B cell (primary cell): ENCODE measurements around the gene RGS14.

Experiments used
- CTCF ChIP-seq: fragments of 200-600 bp; IDR thresholded peaks from one replicate; pipeline ENCODE4 v1.8.0; 2022; ENCODE audit warnings: antibody characterized with exemption, mild to moderate bottlenecking
- EZH2 ChIP-seq: IDR thresholded peaks from 2 replicates; pipeline ENCODE4 v1.6.1; 2012; ENCODE audit warnings: borderline replicate concordance, low read depth, mild to moderate bottlenecking, moderate library complexity, low read length; ENCODE audit not compliant: insufficient read depth, poor library complexity, severe bottlenecking

GRCh38 chr5:177316005-177316404 is 41.7 kb upstream of the RGS14 start:
- TF ChIP-seq CTCF (no peak), EZH2 (no peak)
